Tongue (tissue), 2 donors: ENCODE measurements around the gene OR1F1. TPM values are rescaled to one million over a fixed set of nuclear protein-coding genes. Genes with fewer than 3 reads are reported as not detected.
"Not testable (repeated sequence)": the region's sequence is repeated elsewhere in the genome, so short reads cannot be mapped to it uniquely, and the experiment has no call there.

Experiments used
- DNase-seq: peaks from one replicate; pipeline ENCODE4 v3.0.0-alpha.2; 2015
- total RNA-seq: library from RNA; depleted of rRNA; stranded (reverse); fragments of >200 nt; gene quantifications from one replicate; pipeline ENCODE4 v1.2.3, GENCODE V29; 2014

OR1F1 gene
- total RNA-seq, 1 donor from 2014 or later = not detected

DNA sequence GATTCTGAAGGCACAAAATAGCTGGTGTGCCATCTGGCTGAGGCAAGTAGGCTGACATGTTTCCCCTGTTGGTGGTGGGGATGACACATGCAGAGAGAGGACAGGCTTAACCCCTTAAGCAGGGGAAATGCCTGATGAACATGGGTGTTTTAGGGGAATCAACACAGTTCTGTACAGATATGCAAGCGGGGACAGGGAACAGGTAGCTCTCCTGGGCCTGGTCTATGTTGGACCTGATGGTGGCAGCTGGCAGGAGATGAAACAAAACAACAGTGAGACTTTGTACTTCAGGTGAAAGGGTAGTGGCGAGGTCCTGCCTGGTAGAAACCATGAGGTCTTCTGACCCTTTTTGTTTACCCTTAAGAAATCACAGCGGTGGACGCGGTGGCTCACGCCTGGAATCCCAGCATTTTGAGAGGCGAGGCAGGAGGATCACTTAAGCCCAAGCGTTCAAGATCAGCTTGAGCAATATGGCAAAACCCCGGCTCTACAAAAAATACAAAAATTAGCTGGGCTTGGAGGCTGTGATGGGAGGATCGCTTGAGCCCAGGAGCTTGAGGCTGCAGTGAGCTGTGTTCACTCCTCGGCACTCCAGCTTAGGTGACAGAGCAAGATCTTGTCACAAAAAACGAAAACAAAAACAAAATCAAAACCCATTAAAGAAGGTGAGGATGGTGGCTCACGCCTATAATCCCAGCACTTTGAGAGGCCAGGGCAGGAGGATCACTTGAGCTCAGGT, 10.5 kb downstream of the OR1F1 start:
- no peak for DNase-seq

DNA sequence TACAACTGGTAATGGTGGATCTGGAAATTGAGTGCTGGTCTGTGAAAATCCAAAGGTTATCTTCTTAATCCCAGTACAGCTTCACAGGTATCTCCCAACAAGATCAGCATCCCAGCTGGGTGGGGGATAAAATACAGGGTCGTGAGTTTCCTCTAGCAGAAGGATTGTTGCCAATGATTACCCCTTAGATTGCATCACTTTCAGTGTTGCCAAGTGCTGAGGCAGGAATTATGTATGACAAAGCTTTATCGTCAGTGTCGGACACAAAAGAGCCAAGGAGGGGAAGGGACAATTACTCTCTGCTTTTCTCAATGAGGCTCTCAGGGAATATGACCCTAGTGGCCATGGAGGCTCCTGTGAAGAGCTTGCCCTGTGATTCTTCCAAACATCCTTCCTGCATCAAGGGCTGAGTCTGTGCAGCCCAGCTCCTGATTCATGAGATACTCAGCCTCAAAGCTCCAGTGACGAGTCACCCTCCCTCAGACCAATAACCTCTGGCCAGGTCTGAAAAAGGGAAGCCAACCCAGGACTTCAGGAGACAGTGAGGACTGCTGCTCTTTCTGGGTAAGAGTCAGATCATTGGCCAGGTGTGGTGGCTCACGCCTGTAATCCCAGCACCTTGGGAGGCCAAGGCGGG, 15.0 kb downstream of the OR1F1 start:
- DNase-seq = no peak

DNA sequence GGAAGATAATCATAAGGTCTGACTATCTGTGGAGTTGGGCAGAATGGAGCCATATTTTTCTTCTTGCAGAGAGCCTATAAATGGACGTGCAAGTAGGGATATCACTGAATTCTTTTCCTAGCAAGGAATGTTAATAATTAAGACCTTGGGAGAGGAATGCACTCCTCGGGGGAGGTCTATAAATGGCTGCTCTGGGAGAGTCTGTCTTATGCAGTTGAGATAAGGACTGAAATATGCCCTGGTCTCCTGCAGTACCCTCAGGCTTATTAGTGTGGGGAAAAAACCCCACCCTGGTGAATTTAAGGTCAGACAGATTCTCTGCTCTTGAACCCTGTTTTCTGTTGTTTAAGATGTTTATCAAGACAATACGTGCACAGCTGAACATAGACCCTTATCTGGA, 17.9 kb downstream of the OR1F1 start:
- DNase-seq = not testable (repeated sequence)

DNA sequence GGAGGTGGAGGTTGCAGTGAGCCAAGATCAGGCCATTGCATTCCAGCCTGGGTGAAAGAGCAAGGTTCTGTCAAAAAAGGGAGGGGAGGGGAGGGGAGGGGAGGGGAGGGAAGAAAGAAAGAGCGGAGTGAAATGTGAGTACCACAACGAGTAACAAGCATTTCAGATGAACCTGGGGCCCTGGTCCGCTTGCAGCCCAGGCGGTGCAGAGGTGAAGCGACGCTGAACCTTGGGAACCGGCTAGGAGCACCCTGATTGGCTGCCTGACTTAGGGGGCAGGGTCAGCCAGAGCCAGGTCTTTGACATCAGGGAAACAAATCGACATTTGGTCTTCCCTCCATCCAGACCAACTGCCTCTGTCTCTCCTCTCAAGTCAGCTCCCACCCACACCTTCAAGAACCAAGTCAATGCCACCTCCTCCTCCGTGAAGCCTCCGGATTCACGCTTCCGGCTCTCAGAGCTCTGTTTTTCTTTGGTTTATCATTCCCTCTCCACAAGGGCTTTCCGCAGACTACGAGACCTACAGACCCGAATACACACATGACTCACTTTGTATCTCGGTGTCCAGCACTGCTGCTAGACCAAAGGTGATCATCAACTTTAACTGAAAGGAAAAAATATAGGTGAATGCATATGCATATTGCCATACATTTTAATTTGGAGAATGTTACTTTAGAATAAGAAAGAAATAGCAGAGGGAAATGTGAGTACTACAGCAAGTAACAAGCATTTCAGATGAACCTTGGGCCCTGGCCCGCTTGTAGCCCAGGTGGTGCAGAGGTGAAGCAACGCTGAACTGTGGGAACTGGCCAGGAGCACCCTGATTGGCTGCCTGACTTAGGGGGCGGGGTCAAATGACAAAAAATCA, 19.3 kb downstream of the OR1F1 start:
- no peak for DNase-seq

DNA sequence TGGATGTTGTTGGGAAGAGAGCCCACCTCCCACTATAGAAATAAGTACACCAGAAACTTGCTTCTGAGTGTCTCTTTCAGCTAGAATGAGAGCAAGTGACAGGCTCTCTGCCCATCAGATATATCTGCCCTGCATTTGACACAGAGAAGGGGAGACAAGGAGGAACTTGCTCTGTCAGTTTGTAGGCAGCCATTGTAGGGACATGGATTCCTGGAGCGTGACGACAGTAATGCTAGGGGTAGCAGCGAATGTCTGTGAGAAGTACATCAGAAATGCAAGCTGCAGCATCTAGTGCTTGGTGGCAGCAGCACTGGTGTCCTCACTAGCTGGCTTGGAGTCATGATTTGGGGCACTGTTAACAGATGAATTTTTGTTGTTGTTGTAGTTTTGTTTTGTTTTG, 24.0 kb downstream of the OR1F1 start:
- no peak for DNase-seq

DNA sequence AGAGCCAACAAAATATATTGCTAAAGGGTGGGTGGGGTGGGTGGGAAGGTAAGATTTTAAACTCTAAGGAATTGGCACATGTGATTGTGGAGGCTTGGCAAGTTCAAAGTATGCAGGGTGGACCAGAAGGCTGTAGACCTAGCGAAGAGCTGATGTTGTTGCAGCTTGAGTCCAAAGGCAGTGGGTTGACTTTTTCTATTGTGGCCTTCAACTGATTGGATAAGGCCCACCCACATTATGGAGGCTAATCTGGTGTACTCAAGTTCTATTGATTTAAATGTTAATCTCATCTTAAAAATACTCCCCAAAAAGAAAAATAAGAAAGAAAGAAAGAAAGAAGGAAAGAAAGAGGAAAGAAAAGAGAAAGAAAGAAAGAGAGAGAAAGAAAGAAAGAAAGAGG, 24.6 kb downstream of the OR1F1 start:
- no peak for DNase-seq

DNA sequence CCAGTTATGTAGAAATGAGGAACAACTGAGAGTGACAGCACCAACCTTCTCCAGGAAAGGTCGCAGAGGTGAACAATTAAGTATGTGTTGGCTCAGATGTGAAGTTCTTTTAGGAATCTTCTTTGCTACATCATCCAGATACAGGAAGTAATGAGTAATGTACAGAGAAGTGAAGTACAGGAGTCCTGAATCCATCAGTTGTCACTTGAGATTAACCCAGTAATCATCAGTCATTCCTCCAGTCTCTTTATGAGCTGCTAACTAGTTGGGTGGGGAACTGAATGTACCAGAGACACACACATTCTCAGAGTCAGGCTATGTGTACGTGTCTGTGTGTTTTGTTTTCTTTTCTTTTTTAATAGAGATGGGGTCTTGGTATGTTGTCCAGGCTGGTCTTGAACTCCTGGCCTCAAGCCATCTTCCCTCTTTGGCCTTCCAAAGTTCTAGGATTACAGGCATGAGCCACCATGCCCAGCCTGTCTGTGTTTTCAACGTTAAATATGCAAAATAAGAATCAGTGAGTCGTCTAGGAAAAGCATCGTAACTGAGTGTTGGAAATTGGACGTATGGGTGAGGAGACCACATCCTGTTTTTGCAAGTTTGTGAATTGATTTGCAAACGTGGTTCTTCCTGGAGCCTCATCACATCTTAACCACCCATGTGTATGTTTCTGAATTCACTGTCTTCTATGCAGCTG, 27.0 kb downstream of the OR1F1 start:
- DNase-seq = no peak

DNA sequence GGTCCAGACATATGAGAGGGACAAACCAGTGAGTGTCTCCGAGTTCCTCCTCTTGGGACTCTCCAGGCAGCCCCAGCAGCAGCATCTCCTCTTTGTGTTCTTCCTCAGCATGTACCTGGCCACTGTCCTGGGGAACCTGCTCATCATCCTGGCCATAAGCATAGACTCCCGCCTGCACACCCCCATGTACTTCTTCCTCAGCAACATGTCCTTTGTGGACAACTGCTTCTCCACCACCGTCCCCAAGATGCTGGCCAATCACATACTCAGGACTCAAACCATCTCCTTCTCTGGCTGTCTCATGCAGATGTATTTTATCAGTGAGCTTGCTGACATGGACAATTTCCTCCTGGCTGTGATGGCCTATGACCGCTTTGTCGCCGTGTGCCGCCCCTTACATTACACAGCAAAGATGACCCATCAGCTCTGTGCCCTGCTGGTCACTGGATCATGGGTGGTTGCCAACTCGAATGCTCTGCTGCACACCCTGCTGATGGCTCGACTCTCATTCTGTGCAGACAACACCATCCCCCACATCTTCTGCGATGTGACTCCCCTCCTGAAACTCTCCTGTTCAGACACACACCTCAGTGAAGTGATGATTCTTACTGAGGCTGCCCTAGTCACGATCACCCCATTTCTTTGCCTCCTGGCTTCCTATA, 27.7 kb downstream of the OR1F1 start:
- DNase-seq = no peak

DNA sequence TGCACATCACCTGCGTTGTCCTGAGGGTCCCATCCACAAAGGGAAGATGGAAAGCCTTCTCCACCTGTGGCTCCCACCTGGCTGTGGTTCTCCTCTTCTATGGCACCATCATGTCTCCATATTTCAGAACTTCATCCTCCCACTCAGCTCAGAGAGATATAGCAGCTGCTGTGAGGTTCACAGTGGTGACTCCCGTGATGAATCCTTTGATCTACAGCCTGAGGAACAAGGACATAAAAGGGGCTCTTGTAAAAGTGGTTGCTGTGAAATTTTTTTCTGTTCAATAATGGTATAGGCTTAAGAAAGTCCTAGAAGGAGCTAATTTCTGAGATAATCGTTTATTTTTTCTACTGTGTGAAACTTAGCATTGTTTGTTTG, 28.2 kb downstream of the OR1F1 start:
- no peak for DNase-seq

DNA sequence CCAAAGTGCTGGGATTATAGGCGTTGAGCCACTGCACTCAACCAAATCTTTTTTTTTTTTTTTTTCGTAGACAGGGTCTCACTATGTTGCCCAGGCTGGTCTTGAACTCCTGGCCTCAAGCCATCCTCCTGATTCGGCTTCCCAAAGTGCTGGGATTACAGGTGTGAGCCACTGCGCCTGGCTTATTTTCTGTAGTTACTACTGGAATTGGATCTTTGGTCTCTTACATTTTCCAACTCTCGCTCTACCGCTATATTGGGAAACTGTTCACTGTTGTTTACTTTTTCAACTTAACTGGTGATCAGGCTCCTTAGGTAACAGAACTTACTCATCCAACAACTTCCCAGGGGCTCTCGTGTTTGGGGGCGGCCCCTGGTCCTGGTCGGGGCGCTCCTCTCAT, 32.8 kb downstream of the OR1F1 start:
- no peak for DNase-seq

DNA sequence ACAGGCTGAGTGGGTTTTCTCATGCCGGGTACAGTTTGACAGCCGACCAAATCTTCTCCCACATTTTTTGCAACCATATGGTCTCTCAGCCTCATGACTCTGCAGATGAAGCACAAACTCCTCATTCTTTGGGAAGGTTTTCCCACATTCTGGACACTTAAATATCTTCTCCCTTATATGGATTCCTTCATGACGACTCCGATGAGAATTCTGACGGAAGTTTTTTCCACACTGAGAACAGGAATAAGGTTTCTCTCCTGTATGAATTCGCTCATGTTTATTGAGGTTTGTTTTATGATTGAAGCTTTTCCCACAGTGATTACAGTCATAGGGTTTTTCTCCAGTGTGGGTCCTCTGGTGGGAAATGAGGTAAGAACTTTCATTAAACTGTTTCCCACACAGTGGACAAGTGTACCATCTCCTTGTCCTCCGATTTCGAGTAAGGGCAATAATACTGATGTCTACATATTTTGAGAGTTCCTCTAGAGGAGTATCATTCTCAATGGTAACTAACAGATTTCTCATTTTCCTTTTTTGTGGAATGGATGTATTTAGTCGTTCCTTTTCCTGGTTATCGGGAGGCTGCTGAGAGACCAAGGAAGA, 36.0 kb downstream of the OR1F1 start:
- DNase-seq = no peak

DNA sequence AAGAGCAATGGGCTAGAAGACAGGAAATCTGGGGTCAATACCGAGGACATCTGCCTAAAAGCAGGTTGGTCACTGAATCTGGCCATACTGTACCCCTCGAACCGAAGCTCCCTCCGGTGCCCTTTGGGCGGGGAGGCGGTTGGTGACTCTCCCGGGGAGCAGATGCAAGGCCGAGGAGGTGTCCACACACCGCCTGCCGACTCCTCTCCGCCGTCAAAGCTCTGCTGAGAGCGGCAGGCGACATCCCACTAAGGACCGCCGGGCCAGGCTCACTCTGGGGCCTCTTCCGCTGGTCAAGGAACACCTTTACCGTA, 46.5 kb downstream of the OR1F1 start:
- DNase-seq = no peak

DNA sequence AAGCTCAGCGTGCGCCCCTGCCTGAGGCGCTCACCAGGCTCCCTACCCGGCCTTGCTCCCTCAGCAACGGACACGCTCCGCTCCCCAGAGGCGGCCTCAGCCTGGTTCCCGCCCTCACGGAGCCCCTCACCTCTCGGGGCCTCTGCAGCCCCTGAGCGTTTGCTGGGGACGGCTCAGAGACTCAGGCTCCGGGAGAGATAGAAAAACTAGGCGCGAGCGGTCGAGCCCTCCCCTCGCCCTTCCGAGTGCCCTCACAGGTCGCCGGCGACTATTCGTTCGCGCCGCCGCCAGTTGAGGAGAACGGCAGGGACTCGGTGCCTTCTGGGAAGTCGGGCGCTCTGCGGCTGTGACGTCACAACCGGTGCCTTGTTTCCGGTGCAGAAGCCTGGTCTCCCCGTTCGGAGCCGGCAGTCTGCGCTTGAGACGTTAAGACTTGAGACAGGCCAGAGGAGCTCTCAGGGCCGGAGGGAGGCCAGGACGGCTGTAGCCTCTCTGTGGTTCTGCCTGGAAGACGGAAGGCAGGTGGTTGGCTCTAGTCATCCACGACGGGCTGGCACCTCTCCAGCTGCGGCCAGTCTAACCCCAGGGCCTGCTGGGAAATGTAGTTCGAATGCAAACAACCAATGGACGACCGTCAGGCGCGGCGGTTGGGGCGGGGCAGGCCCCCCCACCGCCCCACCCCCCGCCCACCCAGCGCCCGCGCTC, 47.0 kb downstream of the OR1F1 start, which contains the start of gene ZNF200:
Gene ZNF200 (minus strand): TSS at position 302 of the 705 bp plus-strand sequence. CDS start 1,403 bp downstream, outside the sequence.
- DNase-seq = peak; percentile 98

DNA sequence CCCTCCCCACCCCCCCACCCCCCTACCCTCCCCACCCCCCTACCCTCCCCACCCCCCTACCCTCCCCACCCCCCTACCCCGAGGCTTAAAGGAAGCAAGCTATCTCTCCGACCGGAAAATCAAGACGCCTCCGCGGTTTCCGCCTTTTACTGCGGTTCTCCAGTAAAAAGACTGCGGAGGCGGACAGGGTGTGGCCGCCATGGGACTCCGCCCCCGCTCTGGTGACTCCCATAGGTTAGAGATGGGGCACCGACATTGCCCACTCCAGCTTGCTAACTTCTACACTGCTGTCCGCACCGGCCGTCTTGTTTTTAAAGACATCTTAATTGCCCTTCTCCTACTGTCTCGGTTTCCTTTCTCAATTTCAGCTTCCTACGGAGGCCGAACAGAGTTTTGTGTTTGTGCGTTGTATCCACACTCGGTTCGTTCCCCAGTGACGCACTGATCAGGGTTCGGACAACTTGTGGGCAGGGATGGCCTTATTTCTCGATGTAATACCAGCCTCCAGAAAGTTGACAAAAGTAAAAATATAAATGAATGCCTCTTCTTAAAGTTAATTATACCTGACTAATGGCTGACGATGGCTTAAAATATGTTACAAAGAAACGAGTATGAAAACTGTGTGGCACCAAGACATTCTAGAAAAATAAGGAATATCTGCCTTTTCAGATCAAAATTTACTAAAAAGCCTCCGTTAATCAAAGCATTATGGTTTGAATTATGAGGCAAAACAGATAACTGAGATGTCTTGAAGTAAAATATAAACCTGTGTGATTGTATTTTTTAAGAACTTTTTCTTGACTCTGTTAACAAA, 48.1 kb downstream of the OR1F1 start:
- no peak for DNase-seq

DNA sequence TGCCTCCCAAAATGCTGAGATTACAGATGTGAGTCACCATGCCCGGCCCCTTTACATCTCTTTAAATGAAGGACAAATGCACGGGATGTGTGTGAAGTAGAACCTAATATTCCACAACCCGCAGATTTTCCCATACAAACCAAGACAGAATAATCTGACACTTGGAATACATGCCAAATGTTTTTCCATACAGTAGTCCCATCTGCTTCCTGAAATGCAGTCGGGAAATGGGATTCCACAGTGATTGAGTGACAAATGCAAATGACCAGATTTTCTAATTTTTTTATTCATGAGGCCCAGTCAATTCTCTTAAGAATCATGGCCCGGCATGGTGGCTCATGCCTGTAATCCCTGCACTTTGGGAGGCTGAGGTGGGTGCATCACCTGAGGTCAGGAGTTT, 53.8 kb downstream of the OR1F1 start:
- DNase-seq = no peak

DNA sequence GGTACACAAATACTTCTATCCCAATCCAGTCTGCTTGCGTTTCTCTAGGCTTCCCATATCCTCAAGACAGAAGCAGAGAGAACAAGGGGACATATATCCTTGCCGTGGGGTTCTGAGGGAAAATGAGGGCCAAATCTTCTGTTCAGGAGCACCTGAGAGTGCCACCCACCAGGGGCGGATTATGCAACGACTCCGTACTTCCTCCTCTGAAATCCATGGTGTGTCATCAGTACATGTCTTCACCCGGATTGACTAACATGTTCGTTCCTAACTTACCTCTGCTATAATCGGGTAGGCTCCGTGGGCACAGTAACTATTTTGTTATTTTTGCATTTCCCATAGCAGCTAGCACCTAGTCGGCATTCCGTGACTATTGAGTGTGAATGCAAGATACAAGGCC, 54.7 kb downstream of the OR1F1 start:
- no peak for DNase-seq

DNA sequence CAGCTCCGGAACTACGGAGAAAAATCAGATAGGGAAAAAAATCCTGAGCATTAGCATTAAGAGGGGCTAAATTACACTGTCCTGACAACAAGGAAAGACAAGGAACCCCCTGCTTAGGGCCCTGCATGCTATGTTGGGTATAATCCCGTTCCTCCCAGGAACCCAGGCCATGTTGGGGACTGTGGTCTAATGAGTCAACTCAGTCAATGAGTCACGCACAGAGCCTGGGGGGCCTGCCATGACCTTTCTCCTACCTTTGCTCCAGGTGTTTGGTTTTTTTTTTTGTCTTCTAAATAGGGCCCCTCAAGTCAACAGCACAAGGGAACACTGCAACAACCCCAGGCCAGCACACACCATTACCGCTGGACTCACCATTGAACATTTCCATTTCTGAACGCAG, 55.9 kb downstream of the OR1F1 start:
- DNase-seq = no peak

DNA sequence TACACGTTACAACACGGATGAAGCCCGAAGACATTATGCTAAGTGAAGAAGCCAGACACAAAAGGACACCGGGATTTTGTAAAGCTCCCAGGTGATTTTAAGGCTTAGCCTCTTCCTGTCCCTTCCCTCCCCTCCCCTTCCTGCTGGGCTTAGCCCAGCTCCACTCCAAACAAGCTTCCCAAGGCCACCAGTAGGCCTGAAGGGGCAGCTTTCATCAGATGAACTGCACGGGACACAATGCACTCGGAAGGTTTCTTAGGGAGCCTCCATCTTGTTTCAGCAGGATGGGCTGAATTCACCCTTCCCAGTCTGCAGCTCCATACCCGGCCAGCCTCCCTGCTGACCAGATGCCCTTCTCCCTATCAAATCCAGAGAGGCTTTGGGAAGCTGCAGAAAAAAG, 58.0 kb downstream of the OR1F1 start:
- no peak for DNase-seq

DNA sequence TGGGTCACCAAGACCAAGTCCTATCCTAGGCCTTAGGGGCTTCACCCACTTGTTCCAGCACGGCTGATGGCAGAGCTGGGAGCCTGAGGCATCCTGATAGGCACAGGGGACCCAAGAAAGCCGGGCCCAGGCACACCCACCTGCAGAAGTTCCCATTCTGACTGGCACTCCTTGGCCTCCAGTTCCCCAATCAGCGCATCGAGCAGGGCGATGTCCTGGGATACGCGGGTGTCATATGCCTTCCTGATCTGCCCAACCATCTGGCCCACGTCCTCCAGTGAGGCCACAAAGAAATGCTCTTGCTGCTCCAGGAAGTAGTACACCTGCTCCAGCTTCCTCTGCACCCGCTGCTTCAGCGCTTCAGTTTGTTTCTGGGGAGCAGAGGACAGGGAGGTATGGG, 58.9 kb downstream of the OR1F1 start:
- DNase-seq = no peak

DNA sequence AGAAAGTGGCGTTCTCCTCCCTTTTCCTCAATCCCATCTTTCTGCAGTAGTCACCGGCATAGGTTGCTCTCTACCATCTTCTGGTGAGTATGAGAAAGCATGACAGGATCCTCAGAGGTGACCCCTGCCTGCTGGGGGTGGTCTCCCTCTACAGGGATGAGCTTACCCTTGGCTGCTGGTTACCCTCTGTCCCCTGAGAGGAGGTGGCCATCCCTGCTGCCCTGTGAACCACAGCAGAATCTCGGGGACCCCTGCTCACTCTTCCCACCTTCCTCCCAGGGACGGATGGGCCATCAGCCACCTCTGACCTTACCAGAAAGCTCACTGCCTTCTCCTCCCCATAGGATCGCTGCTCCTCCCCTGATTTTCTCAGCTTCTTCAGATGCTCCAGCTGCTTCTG, 60.6 kb downstream of the OR1F1 start:
- DNase-seq = no peak
